ENCODE data around the gene TMEM11.

Gene TMEM11

DNA sequence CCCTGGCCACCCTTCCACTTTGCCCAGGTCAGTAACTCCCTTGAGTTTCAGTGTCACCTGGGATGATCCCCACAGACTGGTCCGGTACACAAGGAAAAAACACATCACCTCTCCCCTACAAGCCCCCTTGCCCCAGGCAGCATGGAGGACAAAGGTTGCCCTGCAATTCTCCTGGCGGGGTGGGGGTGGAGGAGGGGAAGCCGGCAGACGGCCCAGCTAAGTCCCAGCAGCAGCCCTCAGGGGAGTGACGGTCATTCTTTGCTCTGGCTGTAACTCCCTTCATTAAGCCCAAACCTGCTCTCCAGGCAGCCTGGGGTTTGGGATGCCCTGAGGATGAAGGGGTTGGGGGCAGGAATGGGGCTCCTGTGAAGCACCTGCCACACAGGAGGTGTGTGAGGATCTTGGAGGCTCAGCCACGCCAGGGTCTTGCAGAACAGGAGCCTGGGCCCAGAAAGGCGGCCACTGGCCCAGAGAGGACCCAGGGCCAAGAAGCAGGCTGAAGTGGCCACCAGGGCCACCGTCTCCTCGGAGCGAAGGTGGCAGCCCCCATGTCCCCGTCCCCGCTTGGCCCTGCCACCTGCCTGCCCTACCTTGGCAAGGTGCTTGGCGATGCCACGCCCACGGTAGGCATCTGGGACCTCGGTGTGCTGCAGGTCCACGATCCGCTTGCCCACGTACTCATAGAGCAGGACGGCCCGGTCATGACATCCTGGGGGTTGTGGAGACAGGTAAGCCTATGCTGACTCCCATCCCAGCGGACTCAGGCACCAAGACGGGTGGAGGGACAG lies 29.7 kb upstream of the TMEM11 start:
- Mint-ChIP-seq H3K4me1 (no peaks in the 10 kb centered on the region), H3K27ac (no peak overlapping the region), H3K27me3 (ENCODE audit: low read depth) (no peaks in the 10 kb centered on the region), H3K9me3 (no peaks in the 10 kb centered on the region), H3K4me3 (no peak overlapping the region), H3K36me3 (ENCODE audit: low read depth) (no peaks in the 10 kb centered on the region)
- TF ChIP-seq, protein P1, sequence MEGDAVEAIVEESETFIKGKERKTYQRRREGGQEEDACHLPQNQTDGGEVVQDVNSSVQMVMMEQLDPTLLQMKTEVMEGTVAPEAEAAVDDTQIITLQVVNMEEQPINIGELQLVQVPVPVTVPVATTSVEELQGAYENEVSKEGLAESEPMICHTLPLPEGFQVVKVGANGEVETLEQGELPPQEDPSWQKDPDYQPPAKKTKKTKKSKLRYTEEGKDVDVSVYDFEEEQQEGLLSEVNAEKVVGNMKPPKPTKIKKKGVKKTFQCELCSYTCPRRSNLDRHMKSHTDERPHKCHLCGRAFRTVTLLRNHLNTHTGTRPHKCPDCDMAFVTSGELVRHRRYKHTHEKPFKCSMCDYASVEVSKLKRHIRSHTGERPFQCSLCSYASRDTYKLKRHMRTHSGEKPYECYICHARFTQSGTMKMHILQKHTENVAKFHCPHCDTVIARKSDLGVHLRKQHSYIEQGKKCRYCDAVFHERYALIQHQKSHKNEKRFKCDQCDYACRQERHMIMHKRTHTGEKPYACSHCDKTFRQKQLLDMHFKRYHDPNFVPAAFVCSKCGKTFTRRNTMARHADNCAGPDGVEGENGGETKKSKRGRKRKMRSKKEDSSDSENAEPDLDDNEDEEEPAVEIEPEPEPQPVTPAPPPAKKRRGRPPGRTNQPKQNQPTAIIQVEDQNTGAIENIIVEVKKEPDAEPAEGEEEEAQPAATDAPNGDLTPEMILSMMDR (IDR thresholded peaks at IDR 0.05; ENCODE audit: unreplicated experiment in 3 of 3) = no peak

DNA sequence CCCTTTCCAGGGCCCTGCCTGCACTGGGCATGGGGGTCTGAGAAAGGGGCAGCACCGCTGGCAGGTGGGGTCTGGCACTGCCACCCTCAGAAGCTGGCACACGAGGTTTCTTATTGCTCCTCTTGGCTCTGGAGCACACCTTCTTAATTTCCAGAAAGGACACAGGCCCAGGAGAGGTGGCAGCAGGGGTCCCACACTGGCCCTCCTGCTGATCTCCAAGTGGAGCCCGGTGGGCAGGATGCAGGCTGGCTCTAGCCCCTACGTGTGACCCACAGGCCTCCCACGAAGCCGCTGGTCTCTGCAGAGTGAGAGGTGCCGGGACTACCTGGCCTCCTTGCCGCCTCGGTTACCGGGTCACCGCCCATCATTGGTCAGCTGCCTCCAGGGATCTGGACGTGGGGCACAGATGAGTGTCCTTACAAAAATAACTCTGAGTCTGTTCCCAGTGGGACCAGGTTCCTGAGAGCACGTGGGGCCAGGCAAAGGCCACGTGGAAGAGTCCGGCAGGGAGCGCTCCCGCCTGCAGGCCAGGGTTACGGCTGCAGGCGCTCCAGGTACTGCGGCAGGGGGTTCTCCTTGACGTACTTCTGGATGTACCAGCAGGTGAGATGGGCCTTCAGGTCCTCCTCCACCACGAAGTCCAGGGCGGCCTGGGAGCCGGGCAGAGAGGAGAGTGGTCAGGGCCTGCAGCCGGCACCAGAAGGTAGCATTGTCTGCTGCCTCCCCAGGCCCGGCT lies 29.0 kb upstream of the TMEM11 start:
- Mint-ChIP-seq H3K4me1 (no peaks in the 10 kb centered on the region), H3K27ac (no peak overlapping the region), H3K9me3 (no peaks in the 10 kb centered on the region), H3K27me3 (ENCODE audit: low read depth) (no peaks in the 10 kb centered on the region), H3K36me3 (ENCODE audit: low read depth) (no peaks in the 10 kb centered on the region), H3K4me3 (no peak overlapping the region)
- TF ChIP-seq, protein P1 (IDR thresholded peaks at IDR 0.05; ENCODE audit: unreplicated experiment in 3 of 3) = no peak

DNA sequence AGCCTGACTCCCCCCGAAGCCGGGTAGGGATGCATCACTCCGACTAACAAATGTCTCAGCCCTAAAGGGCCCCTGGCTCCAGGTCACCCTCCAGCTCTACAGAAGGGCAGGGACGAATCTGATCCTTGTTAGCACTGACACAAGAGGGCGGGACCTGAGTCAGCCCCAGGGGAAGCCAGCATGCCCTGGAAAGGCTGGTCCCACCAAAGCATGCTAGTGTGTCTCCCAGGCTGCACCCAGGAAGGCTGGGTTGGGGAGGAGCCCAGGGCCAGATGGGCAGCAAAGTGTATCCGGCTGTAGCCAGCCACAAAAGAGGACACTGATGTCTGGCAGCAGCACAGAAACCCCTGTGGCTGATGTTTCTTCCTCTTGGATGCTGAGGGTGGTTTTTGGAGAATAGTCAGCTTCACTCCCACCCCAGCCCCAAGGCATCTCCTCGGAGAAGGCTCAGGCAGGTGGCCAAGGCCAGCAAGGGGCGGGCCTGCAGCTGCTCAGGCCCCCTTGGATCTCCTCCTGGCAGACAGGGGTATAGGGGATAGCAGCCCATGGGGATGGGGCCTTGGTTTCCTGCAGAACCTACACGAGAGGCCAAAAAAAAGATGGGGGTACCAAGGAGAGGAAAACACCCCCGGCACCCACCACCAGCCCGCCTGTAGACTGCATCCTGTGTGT lies 28.2 kb upstream of the TMEM11 start:
- H3K9me3 Mint-ChIP-seq = no peaks in the 10 kb centered on the region
- H3K36me3 Mint-ChIP-seq (ENCODE audit: low read depth) = no peaks in the 10 kb centered on the region
- H3K27ac Mint-ChIP-seq = no peak overlapping the region
- no peaks in the 10 kb centered on the region for H3K27me3 Mint-ChIP-seq (ENCODE audit: low read depth)
- H3K4me3 Mint-ChIP-seq = no peak overlapping the region
- TF ChIP-seq, protein P1 (IDR thresholded peaks at IDR 0.05; ENCODE audit: unreplicated experiment in 3 of 3) = no peak
- no peaks in the 10 kb centered on the region for H3K4me1 Mint-ChIP-seq

- TF ChIP-seq, protein P1 (IDR thresholded peaks at IDR 0.05; ENCODE audit: unreplicated experiment in 3 of 3) = no peak
- Mint-ChIP-seq H3K4me3 (no peak overlapping the region), H3K27me3 (ENCODE audit: low read depth) (no peaks in the 10 kb centered on the region), H3K9me3 (no peaks in the 10 kb centered on the region), H3K27ac (no peak overlapping the region), H3K36me3 (ENCODE audit: low read depth) (no peaks in the 10 kb centered on the region), H3K4me1 (no peaks in the 10 kb centered on the region)
These were observed 27.6 kb upstream of the TMEM11 start for GRCh38 chr17:21241564-21241963.

- TF ChIP-seq, protein P1 (IDR thresholded peaks at IDR 0.05; ENCODE audit: unreplicated experiment in 3 of 3) = no peak
- Mint-ChIP-seq H3K4me3 (no peak overlapping the region), H3K4me1 (no peaks in the 10 kb centered on the region), H3K36me3 (ENCODE audit: low read depth) (no peaks in the 10 kb centered on the region), H3K9me3 (no peaks in the 10 kb centered on the region), H3K27ac (no peak overlapping the region), H3K27me3 (ENCODE audit: low read depth) (no peaks in the 10 kb centered on the region)
These were observed 26.6 kb upstream of the TMEM11 start for GRCh38 chr17:21240369-21241055.

All from nephron (organoid).